Muscle of leg (tissue), 11 donors: ENCODE measurements around the gene IMP4. TPM values are rescaled to one million over a fixed set of nuclear protein-coding genes. Genes with fewer than 3 reads are reported as not detected.

Experiments used
- DNase-seq: peaks from one replicate; pipeline ENCODE4 v3.0.0; 2013
- H3K27ac ChIP-seq: one replicate; pipeline ENCODE4 v1.5.1; 2013; ENCODE audit warnings: mild to moderate bottlenecking, low read length, control low read depth
- H3K27me3 ChIP-seq: one replicate; pipeline ENCODE4 v1.6.1; 2013; ENCODE audit warnings: low read length; ENCODE audit not compliant: control insufficient read depth, insufficient read depth
- H3K36me3 ChIP-seq: one replicate; pipeline ENCODE4 v1.6.1; 2013; ENCODE audit warnings: low read length; ENCODE audit not compliant: control insufficient read depth, insufficient read depth
- H3K4me1 ChIP-seq: one replicate; pipeline ENCODE4 v1.6.1; 2013; ENCODE audit warnings: low read length; ENCODE audit not compliant: control insufficient read depth, insufficient read depth
- H3K4me3 ChIP-seq: one replicate; pipeline ENCODE4 v1.5.1; 2013; ENCODE audit warnings: low read length, control low read depth
- H3K9me3 ChIP-seq: replicated peaks from 2 replicates; pipeline ENCODE4 v1.6.1; 2013; ENCODE audit warnings: low read depth, low read length; ENCODE audit not compliant: control insufficient read depth
- WGBS: methylation state at CpG from one replicate; pipeline ENCODE4 v1.1.5; 2013; ENCODE audit warnings: missing lambda C conversion rate; ENCODE audit not compliant: insufficient coverage; 5-methylcytosine and 5-hydroxymethylcytosine counted together
- polyA plus RNA-seq, 8 donors: library from polyadenylated mRNA; unstranded; fragments of 120-200 nt; gene quantifications; one replicate each; pipeline versions ENCODE4 v1.2.1 to v1.2.3, GENCODE V29; 2013; ENCODE audit warnings: inconsistent platforms in 1 of 8, low replicate concordance in 1 of 8; ENCODE audit not compliant: insufficient read length in 8 of 8, insufficient read depth in 1 of 8
- total RNA-seq: library from RNA; stranded (reverse); fragments of 120-200 nt; gene quantifications from one replicate; pipeline ENCODE4 v1.2.4, GENCODE V29; 2013

IMP4 gene
- total and polyA plus RNA-seq, 9 donors, result 38.0 to 45.8 (median 44.1) TPM

DNA sequence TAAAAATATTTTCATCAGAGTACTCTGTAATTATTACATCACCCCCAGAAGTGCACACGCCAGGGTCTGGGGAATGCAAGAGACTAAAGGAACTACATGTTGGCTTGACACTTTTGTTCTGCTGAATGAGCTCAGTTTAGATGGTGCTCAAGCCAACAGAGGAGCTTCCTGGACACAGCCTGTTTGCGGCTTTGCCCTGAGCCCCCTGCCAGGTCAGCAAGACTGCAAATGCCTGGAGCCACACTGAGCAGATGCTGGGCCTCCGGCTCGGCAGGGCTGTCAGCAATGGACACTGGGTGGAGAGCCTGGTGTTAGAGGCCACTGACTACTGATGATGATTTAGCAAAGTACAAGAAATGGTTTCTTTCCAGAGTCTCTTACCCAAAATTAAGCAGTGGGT lies 45.1 kb downstream of the IMP4 start:
- no peaks in the 10 kb centered on the region for H3K36me3 ChIP-seq
- no peaks in the 10 kb centered on the region for H3K9me3 ChIP-seq
- no peaks in the 10 kb centered on the region for H3K27me3 ChIP-seq
- H3K27ac ChIP-seq, result no peak overlapping the region
- DNase-seq, result peak; percentile 53
- WGBS, result 33% methylated on average over 3 of the region's 4 CpGs
- peaks cover 15% of the 10 kb centered on the region for H3K4me1 ChIP-seq
- H3K4me3 ChIP-seq, result no peak overlapping the region

DNA sequence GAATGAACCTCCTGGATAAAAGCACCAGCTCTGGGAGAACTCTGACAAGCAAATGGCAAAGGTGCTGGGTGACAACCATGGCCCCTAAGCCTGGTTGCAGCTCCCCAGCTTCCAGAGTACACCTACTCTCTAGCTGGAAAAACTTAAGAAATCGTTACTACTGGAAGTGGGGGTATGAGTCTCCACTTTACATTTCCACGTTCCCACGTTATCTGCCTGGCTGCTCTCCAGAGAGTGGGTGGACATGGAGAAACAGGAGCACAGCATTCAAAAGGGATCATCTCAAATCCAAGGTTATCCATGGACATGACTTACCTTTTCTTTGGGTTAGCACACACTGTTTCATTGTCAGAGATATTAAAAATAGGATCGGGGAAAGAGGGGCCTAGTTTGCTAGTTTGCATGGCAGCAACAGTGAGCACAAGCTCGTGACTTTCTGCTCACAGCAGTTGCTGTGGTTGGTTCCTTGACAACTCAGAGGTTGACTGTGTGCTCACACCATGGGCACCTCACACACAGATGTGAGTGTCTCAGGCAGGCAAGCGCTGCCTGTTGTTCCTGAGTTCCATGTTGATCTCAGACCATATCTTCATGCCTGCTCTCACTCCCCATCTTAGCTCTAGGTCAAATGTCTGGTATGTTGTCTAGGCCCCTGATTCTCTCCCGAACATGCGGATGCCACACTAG lies 45.7 kb downstream of the IMP4 start:
- peaks cover 15% of the 10 kb centered on the region for H3K4me1 ChIP-seq
- H3K36me3 ChIP-seq, result no peaks in the 10 kb centered on the region
- no peak for DNase-seq
- no peak overlapping the region for H3K4me3 ChIP-seq
- no peak overlapping the region for H3K27ac ChIP-seq
- no peaks in the 10 kb centered on the region for H3K9me3 ChIP-seq
- no peaks in the 10 kb centered on the region for H3K27me3 ChIP-seq
- WGBS, result 97% methylated on average over 5 of the region's 8 CpGs

DNA sequence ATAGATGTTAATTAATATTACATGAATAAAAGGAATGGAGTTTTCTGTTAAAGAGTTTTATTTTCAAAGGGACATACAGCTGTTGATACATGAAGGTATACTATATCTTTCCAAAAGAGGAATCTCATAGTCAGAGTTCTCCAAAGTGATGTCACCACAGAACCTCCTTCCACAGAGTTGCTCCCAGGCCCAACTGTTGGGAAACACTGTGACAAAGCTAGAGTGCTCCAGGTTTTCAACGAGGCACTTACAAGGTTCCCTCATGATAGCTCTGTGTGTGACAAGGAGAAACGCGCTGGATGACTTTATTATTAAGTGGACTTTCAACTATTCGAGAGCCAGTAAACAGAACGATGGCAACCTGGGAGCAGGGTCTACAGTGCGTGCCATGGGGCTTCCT lies 46.7 kb downstream of the IMP4 start:
- H3K27me3 ChIP-seq, result no peaks in the 10 kb centered on the region
- WGBS, result 94% methylated on average over 6 of the region's 6 CpGs
- H3K9me3 ChIP-seq, result no peaks in the 10 kb centered on the region
- no peak overlapping the region for H3K4me3 ChIP-seq
- peaks cover 15% of the 10 kb centered on the region for H3K4me1 ChIP-seq
- no peak overlapping the region for H3K27ac ChIP-seq
- no peaks in the 10 kb centered on the region for H3K36me3 ChIP-seq
- DNase-seq, result no peak

DNA sequence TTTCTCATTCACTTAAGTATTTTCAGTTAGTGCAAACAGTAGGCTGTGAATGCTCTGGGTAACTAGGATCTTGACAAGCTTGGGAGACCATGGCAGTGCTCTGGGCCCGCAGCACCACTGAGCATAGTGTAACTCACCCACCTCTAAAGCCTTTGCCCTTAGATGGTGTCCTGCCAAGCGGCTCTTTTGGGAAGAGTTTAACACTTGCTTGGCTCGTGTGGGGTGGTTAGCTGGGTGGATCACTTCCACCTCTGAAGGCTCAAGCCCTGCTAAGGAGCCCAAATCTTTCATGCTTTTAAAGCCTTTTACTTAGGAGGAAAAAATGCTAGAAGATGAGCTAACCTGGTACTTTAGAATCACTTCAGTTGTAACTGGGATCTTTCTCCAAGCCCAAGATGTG lies 47.1 kb downstream of the IMP4 start:
- H3K36me3 ChIP-seq, result no peaks in the 10 kb centered on the region
- H3K4me3 ChIP-seq, result no peak overlapping the region
- H3K27ac ChIP-seq, result no peak overlapping the region
- no peaks in the 10 kb centered on the region for H3K27me3 ChIP-seq
- no CpG with 5 or more reads among the region's 3 CpGs for WGBS
- H3K4me1 ChIP-seq, result peaks cover 15% of the 10 kb centered on the region
- H3K9me3 ChIP-seq, result no peaks in the 10 kb centered on the region
- DNase-seq, result no peak

DNA sequence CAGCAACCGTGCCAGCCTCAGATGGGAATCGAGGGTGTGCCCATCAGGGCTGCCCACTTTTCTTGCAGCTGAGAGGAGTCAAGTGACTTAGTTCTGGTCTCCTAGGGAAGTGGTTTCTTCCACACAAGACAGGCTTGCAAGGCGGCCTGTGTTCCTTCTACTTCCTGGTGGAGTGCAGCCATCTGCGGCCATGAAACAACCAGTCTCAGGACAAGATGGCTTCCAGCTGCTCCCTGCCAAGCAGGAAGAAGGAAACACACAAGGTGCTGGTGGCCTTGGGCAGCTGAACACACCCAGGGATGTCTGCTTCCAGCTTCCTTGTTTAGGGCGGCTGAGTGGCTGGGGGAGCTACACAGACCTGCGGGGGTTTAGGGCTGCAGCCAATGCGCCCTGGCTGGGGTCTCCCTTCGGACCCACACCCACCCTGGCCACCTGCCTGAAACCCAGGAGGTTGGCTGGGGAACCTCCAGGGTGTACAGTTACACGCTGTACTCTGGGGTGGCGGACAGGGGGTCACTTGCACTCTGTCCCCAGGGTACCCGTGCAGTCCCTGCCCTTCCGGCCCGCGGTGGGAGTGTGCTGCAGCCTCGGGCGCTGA lies 47.9 kb downstream of the IMP4 start:
- Histone ChIP-seq H3K27ac (peak overlapping the region; percentile 88), H3K4me1 (peaks cover 15% of the 10 kb centered on the region), H3K36me3 (no peaks in the 10 kb centered on the region), H3K4me3 (peak overlapping the region; percentile 79), H3K9me3 (no peaks in the 10 kb centered on the region), H3K27me3 (no peaks in the 10 kb centered on the region)
- 25% methylated on average over 14 of the region's 16 CpGs for WGBS
- DNase-seq, result peak; percentile 65

DNA sequence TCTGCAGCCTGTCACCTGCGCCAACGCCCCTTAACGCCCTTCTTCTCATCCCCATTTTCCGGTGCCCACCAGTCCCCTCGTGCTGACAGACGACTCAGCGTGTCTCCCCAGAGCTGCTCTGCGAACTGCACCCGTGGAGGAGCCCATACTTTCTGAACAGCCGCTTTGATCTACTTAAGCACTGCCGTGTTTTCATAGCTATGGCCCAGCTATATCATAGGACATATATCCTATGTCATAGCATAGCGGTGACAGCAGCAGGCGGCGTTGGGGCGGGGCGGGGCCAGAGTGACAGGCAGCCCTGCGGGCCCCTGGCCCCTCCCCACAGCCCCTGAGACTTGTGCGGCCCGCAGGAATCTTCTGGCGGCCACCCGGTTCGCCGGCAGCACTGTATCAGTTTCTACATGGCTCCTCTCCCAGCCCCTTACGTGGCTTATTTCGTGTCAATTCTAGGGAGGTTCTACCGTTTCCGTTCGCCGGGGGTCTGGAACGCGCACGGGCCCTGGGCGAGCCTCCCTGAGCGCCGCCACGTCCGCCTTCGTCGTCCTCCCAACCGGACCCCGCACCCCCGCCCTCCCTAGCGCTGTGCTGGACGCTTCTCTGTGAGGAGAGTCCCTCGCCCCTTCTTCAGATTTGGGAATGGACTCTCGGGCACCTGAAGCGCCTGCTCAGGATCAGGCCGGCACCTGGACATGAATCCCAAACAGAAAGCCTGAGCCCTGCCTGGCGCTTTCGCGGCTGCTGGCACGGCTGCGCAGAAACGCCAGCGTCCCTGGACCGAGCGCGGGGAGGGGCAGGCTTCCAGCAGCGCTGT lies 48.6 kb downstream of the IMP4 start:
- peaks cover 15% of the 10 kb centered on the region for H3K4me1 ChIP-seq
- H3K36me3 ChIP-seq, result no peaks in the 10 kb centered on the region
- H3K27ac ChIP-seq, result peak overlapping the region; percentile 88
- DNase-seq, result peak; percentile 87
- under 1% methylated on average over 50 of the region's 59 CpGs for WGBS
- no peaks in the 10 kb centered on the region for H3K9me3 ChIP-seq
- no peaks in the 10 kb centered on the region for H3K27me3 ChIP-seq
- H3K4me3 ChIP-seq, result peak overlapping the region; percentile 79

DNA sequence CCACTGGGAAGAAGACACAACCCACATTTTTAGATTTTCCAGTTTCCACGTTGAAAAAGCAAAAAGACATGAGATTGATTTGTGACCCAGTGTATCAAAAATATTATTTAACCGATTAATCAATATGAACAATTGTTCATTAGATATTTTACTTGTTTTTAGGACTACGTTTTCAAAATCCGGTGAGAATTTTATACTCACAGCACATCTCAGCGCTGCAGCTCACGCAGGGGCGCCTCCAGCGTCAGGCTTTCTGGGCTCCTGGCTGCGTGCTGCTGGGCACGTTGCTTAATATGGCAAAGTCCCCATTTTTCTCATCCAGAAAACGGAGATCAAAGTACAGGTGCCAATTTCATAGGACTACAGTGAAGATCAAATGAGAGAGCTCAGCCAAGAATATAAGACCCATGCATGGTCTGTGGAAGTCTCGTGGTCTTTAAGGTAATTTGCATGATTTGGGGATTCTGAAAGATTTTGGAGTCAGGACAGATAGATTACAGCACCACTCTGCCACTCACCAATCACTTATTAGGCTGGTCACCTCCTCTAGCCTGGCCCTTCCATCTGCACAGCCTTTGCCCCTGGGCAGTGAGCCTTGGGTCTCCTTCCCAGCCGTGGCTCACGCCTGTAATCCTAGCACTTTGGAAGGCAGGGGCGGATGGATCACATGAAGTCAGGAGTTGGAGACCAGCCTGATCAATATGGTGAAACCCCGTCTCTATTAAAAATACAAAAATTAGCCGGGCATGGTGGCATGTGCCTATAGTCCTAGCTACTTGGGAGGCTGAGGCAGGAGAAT lies 49.4 kb downstream of the IMP4 start:
- H3K27ac ChIP-seq, result peak overlapping the region; percentile 88

DNA sequence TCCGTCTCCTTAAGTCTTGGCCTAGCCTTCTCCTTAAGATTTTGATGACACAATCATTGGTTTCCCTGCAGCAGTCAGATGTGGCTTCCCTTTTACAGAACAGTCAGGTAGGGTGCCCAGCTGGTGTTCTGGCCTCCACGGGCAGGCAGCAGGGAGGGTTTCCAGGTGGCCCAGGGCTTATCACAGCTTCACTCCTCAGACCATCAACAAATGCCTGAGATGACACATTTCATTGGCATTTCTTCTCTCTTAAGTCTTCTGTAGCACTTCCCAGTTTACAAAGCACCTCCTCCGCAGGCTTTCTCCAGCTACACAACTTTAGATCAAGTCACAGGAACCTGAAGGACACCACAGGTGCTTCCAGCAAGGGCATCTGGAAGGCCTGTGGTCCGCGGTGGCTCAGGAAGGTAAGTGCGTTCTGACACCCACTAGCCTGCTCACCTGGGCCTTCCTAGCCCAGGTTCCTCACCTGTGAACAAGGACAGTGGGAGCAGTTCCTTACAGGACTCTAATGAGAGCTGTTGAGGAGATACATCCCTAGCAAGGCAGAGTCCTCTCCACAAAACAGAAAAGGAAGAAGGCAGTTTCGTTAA lies 50.7 kb downstream of the IMP4 start:
- Histone ChIP-seq H3K4me1 (peaks cover 12% of the 10 kb centered on the region), H3K4me3 (no peak overlapping the region), H3K27ac (no peak overlapping the region), H3K36me3 (no peaks in the 10 kb centered on the region), H3K27me3 (no peaks in the 10 kb centered on the region), H3K9me3 (no peaks in the 10 kb centered on the region)
- DNase-seq, result no peak
- 79% methylated on average over 4 of the region's 7 CpGs for WGBS

More for the DNA sequence above, 49.4 kb downstream of the IMP4 start:
- H3K36me3 ChIP-seq, result no peaks in the 10 kb centered on the region
- H3K4me3 ChIP-seq, result peak overlapping the region; percentile 79
- H3K9me3 ChIP-seq, result no peaks in the 10 kb centered on the region
- H3K27me3 ChIP-seq, result no peaks in the 10 kb centered on the region
- DNase-seq, result no peak
- WGBS, result 0% methylated on average over 7 of the region's 17 CpGs
- H3K4me1 ChIP-seq, result peaks cover 12% of the 10 kb centered on the region
